Right lobe of liver (tissue), 4 donors: ENCODE data around the gene C9orf85.

ENCODE experiments used
- POLR2A ChIP-seq: fragments of 450-650 bp; IDR thresholded peaks from one replicate; pipeline ENCODE4 v1.6.1; 2017; ENCODE audit warnings: antibody characterized with exemption, mild to moderate bottlenecking
- TF ChIP-seq, protein P1 (sequence below), 4 donors: fragments of 200-600 bp in 3 of 4; fragments of 450-650 bp in 1 of 4; IDR thresholded peaks; one replicate each; pipeline versions ENCODE4 v1.5.1 to v1.8.0; 2016 to 2022; ENCODE audit warnings: antibody characterized with exemption in 4 of 4, mild to moderate bottlenecking in 2 of 4
- donor health status: DM: no; HTN: no; CAD: no.
- donor health status: DM: no; HTN: no; CAD: no.
- donor health status: DM: no; HTN: yes; CAD: no.

DNA sequence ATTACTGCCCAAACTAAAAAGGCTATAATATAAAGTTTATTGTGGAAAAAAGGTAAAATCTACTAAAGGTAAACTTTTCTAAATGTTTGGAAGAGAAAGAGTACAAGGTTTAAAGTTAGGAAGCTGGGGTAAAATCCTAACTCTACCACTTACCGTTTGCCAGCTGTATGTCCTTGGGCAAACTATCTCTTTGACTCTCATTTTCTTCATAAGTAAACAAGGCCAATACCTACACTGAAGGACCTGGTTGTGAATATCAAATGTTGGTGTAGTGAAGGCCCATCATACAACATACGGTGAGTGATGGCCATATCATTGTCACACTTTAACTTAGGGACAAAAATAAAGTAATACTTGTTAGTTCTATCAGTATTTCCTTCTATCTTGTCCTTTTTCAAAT is 35.3 kb upstream of the C9orf85 start:
- TF ChIP-seq, protein P1, sequence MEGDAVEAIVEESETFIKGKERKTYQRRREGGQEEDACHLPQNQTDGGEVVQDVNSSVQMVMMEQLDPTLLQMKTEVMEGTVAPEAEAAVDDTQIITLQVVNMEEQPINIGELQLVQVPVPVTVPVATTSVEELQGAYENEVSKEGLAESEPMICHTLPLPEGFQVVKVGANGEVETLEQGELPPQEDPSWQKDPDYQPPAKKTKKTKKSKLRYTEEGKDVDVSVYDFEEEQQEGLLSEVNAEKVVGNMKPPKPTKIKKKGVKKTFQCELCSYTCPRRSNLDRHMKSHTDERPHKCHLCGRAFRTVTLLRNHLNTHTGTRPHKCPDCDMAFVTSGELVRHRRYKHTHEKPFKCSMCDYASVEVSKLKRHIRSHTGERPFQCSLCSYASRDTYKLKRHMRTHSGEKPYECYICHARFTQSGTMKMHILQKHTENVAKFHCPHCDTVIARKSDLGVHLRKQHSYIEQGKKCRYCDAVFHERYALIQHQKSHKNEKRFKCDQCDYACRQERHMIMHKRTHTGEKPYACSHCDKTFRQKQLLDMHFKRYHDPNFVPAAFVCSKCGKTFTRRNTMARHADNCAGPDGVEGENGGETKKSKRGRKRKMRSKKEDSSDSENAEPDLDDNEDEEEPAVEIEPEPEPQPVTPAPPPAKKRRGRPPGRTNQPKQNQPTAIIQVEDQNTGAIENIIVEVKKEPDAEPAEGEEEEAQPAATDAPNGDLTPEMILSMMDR (IDR thresholded peaks at IDR 0.05), result no peak
- TF ChIP-seq POLR2A, result no peak
